Esophagus muscularis mucosa (tissue), 4 donors: ENCODE data around the gene SIDT1. TPM values are rescaled to one million over a fixed set of nuclear protein-coding genes. Genes with fewer than 3 reads are reported as not detected.

Source experiments
- DNase-seq: peaks from one replicate; pipeline ENCODE4 v3.0.0-alpha.2; 2017; ENCODE audit errors: extremely low spot score
- H3K27ac ChIP-seq, 4 donors: fragments of 200-600 bp; sonication (generic); replicated peaks in 1 of 4; 1 replicate in 3 of 4; 2 replicates in 1 of 4; pipeline ENCODE4 v1.5.1; 2016 to 2019; ENCODE audit warnings: mild to moderate bottlenecking in 1 of 4
- H3K27me3 ChIP-seq, 4 donors: fragments of 200-600 bp; sonication (generic); one replicate each; pipeline versions ENCODE4 v1.5.1 to v1.6.0; 2016 to 2019
- H3K36me3 ChIP-seq, 4 donors: fragments of 200-600 bp; sonication (generic); one replicate each; pipeline ENCODE4 v1.5.1; 2016 to 2019
- H3K4me1 ChIP-seq, 4 donors: fragments of 200-600 bp; sonication (generic); one replicate each; pipeline ENCODE4 v1.5.1; 2016 to 2019
- H3K4me3 ChIP-seq, 4 donors: fragments of 200-600 bp; sonication (generic); 1 replicate in 2 of 4; 2 replicates in 2 of 4; pipeline ENCODE4 v1.5.1; 2016 to 2019; ENCODE audit warnings: mild to moderate bottlenecking in 4 of 4, moderate library complexity in 1 of 4
- H3K9me3 ChIP-seq, 4 donors: fragments of 200-600 bp; sonication (generic); 1 replicate in 3 of 4; 2 replicates in 1 of 4; pipeline ENCODE4 v1.5.1; 2016 to 2019
- CTCF ChIP-seq, 3 experiments: fragments of 200-600 bp in 2 of 3; fragments of 450-650 bp in 1 of 3; sonication (generic) in 2 of 3; IDR thresholded peaks; one replicate each; pipeline ENCODE4 v1.5.1; 2017 to 2019; ENCODE audit warnings: antibody characterized with exemption in 3 of 3, mild to moderate bottlenecking in 2 of 3, moderate library complexity in 1 of 3
- EP300 ChIP-seq: sonication (generic); formaldehyde crosslinking; IDR thresholded peaks from one replicate; pipeline ENCODE4 v1.6.1; 2017; ENCODE audit warnings: antibody characterized with exemption
- POLR2A ChIP-seq: fragments of 450-650 bp; IDR thresholded peaks from one replicate; pipeline ENCODE4 v1.6.1; 2017; ENCODE audit warnings: antibody characterized with exemption, moderate library complexity, mild to moderate bottlenecking, low read depth
- POLR2AphosphoS5 ChIP-seq, 2 donors: sonication (generic); formaldehyde crosslinking; IDR thresholded peaks; one replicate each; pipeline ENCODE4 v1.6.1; 2017; ENCODE audit warnings: antibody characterized with exemption in 2 of 2
- WGBS: methylation state at CpG from one replicate; pipeline ENCODE4 v1.1.5; 2018; 5-methylcytosine and 5-hydroxymethylcytosine counted together
- intact Hi-C: fragments of 100-400 bp; cut with DNase I; formaldehyde crosslinking; loops from one replicate; pipeline ENCODE4 v1.15.1; 2023
- total RNA-seq, 4 donors: library from RNA; depleted of rRNA; stranded (reverse); fragments of >200 nt; gene quantifications; one replicate each; pipeline versions ENCODE4 v1.1.0 to v1.2.1, GENCODE V29; 2016

The SIDT1 gene
- total RNA-seq, 4 donors from 2014 or later: 1.2 to 3.8 (median 1.9) TPM

GRCh38 chr3:113663761-113664160 is 131.4 kb downstream of the SIDT1 start:
- 57% methylated on average over 1 of the region's 1 CpG for WGBS
- Histone ChIP-seq H3K4me3 (no peak overlapping the region), H3K9me3 (no peaks in the 10 kb centered on the region), H3K27ac (no peak overlapping the region), H3K4me1 (peaks cover 9 to 52% (median 32%) of the 10 kb centered on the region in 4 donors), H3K36me3 (peaks cover 0 to 56% (median 26%) of the 10 kb centered on the region in 4 donors), H3K27me3 (no peaks in the 10 kb centered on the region)
- intact Hi-C loops: no loop called here
- DNase-seq: no peak
- TF ChIP-seq EP300 (no peak), POLR2A (no peak), CTCF (IDR thresholded peaks at IDR 0.05) (no peak), POLR2AphosphoS5 (IDR thresholded peaks at IDR 0.05) (no peak)

GRCh38 chr3:113664523-113665094 is 132.3 kb downstream of the SIDT1 start:
- Histone ChIP-seq H3K36me3 (peaks cover 0 to 48% (median 24%) of the 10 kb centered on the region in 4 donors), H3K9me3 (no peaks in the 10 kb centered on the region), H3K27ac (no peak overlapping the region), H3K4me3 (no peak overlapping the region), H3K4me1 (peaks cover 9 to 54% (median 32%) of the 10 kb centered on the region in 4 donors), H3K27me3 (no peaks in the 10 kb centered on the region)
- DNase-seq: no peak
- TF ChIP-seq EP300 (no peak), POLR2A (no peak), CTCF (IDR thresholded peaks at IDR 0.05) (no peak), POLR2AphosphoS5 (IDR thresholded peaks at IDR 0.05) (no peak)
- intact Hi-C loops: no loop called here

- no peak for TF ChIP-seq CTCF (IDR thresholded peaks at IDR 0.05)
- TF ChIP-seq POLR2AphosphoS5 (IDR thresholded peaks at IDR 0.05): no peak
- no peak for TF ChIP-seq POLR2A
- TF ChIP-seq EP300: no peak
- WGBS: 60% methylated on average over 4 of the region's 4 CpGs
- peak overlapping the region in 2 of 4 donors; percentile 3 to 10 for H3K27ac ChIP-seq
- no peak overlapping the region for H3K4me3 ChIP-seq
- no peaks in the 10 kb centered on the region for H3K27me3 ChIP-seq
- no peaks in the 10 kb centered on the region for H3K9me3 ChIP-seq
- peaks cover 0 to 30% (median 15%) of the 10 kb centered on the region in 4 donors for H3K36me3 ChIP-seq
- intact Hi-C loops: no loop called here
- no peak for DNase-seq
- peaks cover 0 to 24% (median 12%) of the 10 kb centered on the region in 4 donors for H3K4me1 ChIP-seq
Observed at GRCh38 chr3:113668015-113668414, 135.7 kb downstream of the SIDT1 start.

DNA sequence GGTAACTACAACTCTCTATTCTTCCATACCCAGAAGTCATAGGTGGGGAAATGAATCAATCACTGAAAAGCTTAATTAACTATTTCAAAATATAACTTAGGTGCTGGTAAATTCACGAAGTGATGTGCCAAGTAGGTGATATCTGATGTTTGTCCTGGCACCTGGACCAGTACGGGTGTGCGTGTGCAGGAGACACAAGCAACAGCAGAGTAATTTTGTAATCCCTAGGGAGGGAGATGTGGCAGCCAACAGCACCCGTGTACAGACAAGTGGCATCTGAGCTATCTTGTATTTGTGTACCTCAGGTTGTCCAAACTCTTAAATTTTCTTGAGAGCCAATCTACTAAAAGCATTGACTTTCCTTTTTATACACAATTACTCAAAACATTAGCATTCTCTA is 141.2 kb downstream of the SIDT1 start:
- no peaks in the 10 kb centered on the region for H3K27me3 ChIP-seq
- peaks cover 0 to 56% (median 36%) of the 10 kb centered on the region in 4 donors for H3K36me3 ChIP-seq
- peaks cover 0 to 4% (median under 1%) of the 10 kb centered on the region in 4 donors for H3K4me1 ChIP-seq
- no peak overlapping the region for H3K4me3 ChIP-seq
- no peak overlapping the region for H3K27ac ChIP-seq
- H3K9me3 ChIP-seq: no peaks in the 10 kb centered on the region
- TF ChIP-seq EP300 (no peak), POLR2A (no peak), CTCF (IDR thresholded peaks at IDR 0.05) (no peak), POLR2AphosphoS5 (IDR thresholded peaks at IDR 0.05) (no peak)
- WGBS: 81% methylated on average over 4 of the region's 4 CpGs
- intact Hi-C loops: no loop called here
- no peak for DNase-seq

- no peak overlapping the region for H3K27ac ChIP-seq
- H3K4me1 ChIP-seq: no peaks in the 10 kb centered on the region
- no peaks in the 10 kb centered on the region for H3K9me3 ChIP-seq
- 90% methylated on average over 3 of the region's 3 CpGs for WGBS
- H3K4me3 ChIP-seq: no peak overlapping the region
- no peak for DNase-seq
- H3K36me3 ChIP-seq: peaks cover 0 to 47% (median 33%) of the 10 kb centered on the region in 4 donors
- TF ChIP-seq POLR2A: no peak
- no peak for TF ChIP-seq EP300
- no peak for TF ChIP-seq POLR2AphosphoS5 (IDR thresholded peaks at IDR 0.05)
- TF ChIP-seq CTCF (IDR thresholded peaks at IDR 0.05): no peak
- H3K27me3 ChIP-seq: no peaks in the 10 kb centered on the region
- intact Hi-C loops: no loop called here
Observed at GRCh38 chr3:113676261-113676660, 143.9 kb downstream of the SIDT1 start.
